GM12891 (cell line): ENCODE data around the gene PLIN3.
"Not testable (repeated sequence)": the region's sequence is repeated elsewhere in the genome, so short reads cannot be mapped to it uniquely, and the experiment has no call there.

ENCODE experiments used
- DNase-seq: peaks from one replicate; pipeline ENCODE4 v3.0.0; 2011; ENCODE audit warnings: low spot score; ENCODE audit not compliant: insufficient read length
- FAIRE-seq: peaks from 2 replicates; lab custom pipeline; 2011; peaks lifted over from hg19 to GRCh38; lab: Jason Lieb, UNC
- PAX5 ChIP-seq: IDR thresholded peaks from 2 replicates; pipeline ENCODE4 v1.6.1; 2011; ENCODE audit warnings: low read length, moderate library complexity, mild to moderate bottlenecking; ENCODE audit not compliant: insufficient read depth, severe bottlenecking
- POLR2A ChIP-seq: IDR thresholded peaks from 2 replicates; pipeline ENCODE4 v1.6.1; 2011; ENCODE audit warnings: low read depth, low read length, control low read depth
- POLR2AphosphoS5 ChIP-seq: IDR thresholded peaks from 2 replicates; pipeline ENCODE4 v1.6.1; 2011; ENCODE audit warnings: low read depth, low read length, control low read depth
- POU2F2 ChIP-seq: IDR thresholded peaks from 2 replicates; pipeline ENCODE4 v1.6.1; 2011; ENCODE audit warnings: low read depth, mild to moderate bottlenecking, control low read depth, low read length, moderate library complexity
- SPI1 ChIP-seq: IDR thresholded peaks from 2 replicates; pipeline ENCODE4 v1.6.1; 2011; ENCODE audit warnings: low read depth, low read length, control low read depth
- TAF1 ChIP-seq: IDR thresholded peaks from 2 replicates; pipeline ENCODE4 v1.6.1; 2011; ENCODE audit warnings: low read depth, low read length, control low read depth

Gene PLIN3

DNA sequence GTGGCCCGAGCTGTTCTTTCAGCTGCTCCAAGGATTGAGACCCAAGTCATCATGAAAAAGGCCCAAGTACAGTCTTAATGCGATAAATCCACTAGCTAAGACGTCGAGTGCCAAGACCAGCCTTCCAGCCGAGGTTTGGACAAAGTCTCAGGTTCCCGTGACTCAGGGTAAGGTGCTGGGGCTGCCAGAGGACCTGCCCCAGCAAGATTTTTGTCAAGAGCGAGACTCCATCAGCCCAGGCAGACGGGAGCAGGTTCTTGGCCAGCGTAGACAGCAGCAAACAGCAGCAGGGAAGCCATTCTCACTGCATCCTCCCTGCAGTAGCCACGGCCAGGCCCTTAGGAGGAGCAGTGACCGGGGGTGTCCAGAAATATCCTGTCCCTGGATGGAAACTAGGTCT lies 72.5 kb downstream of the PLIN3 start:
- FAIRE-seq, result no peak
- no peak for DNase-seq
- TF ChIP-seq TAF1 (no peak), POLR2AphosphoS5 (0 out of 2 replicates have a peak, but pooled peaks have one; percentile 15)

DNA sequence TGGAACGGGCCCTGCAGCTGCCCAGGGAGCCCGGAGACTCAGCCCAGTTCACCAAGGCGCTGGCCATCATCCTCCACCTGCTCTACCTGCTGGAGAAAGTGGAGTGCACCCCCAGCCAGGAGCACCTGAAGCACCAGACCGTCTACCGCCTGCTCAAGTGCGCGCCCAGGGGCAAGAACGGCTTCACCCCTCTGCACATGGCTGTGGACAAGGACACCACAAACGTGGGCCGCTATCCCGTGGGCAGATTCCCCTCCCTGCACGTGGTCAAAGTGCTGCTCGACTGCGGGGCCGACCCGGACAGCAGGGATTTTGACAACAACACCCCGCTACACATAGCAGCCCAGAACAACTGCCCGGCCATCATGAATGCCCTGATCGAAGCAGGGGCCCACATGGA lies 74.2 kb downstream of the PLIN3 start:
- DNase-seq, FAIRE-seq: not testable (repeated sequence)

DNA sequence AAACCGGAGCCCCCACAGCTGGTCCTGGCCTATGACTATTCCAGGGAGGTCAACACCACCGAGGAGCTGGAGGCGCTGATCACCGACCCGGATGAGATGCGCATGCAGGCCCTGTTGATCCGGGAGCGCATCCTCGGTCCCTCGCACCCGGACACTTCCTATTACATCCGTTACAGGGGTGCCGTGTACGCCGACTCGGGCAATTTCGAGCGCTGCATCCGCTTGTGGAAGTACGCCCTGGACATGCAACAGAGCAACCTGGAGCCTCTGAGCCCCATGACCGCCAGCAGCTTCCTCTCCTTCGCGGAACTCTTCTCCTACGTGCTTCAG lies 74.6 kb downstream of the PLIN3 start:
- FAIRE-seq, result not testable (repeated sequence)

DNA sequence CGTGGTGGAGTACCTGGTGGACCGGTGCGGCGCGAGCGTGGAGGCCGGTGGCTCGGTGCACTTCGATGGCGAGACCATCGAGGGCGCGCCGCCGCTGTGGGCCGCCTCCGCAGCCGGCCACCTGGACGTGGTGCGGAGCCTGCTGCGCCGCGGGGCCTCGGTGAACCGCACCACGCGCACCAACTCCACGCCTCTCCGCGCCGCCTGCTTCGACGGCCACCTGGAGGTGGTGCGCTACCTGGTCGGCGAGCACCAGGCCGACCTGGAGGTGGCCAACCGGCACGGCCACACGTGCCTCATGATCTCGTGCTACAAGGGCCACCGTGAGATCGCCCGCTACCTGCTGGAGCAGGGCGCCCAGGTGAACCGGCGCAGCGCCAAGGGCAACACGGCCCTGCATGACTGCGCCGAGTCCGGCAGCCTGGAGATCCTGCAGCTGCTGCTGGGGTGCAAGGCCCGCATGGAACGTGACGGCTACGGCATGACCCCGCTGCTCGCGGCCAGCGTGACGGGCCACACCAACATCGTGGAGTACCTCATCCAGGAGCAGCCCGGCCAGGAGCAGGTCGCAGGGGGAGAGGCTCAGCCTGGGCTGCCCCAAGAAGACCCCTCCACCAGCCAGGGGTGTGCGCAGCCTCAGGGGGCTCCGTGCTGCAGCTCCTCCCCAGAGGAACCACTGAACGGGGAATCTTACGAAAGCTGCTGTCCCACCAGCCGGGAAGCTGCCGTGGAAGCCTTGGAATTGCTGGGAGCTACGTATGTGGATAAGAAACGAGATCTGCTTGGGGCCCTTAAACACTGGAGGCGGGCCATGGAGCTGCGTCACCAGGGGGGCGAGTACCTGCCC lies 75.2 kb downstream of the PLIN3 start:
- not testable (repeated sequence) for DNase-seq
- peak; percentile 48 for FAIRE-seq

More for the DNA sequence above, 74.6 kb downstream of the PLIN3 start:
- DNase-seq, result not testable (repeated sequence)

DNA sequence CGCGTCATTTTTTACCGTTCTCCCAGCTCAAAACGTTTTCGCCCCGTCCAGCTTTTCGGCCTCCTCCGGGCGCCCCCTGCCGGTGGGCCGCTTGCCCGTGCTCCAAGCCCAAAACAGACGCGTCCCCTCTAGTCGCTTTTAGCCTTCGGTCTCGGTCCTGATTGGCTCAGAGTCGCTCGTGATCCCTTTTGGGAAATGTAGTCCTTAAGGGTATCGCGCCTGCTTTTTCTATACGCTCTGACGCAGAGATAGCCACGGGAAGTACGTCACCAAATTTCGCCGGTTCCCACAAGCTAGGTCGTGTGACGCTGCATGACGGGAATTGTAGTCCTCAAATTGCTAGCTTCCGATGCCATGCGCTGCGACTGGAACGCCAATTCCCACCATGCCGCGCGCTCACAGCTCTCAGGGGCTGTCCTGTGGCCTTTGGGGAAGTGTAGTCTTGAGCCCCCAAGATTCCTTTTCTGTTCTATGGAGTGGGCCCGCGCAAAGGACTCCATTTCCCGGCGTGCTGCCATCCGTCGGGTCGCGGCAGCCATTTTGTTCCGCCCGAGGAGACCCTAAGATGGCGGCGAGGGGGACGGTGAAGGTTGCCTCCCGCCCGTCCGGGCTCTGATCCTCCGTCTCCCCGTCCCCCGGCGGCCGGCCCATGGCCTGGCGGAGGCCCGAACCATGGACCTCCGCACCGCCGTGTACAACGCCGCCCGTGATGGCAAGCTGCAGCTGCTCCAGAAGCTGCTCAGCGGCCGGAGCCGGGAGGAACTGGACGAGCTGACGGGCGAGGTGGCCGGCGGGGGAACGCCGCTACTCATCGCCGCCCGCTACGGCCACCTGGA lies 76.1 kb downstream of the PLIN3 start, which contains the start of gene FEM1A:
Gene FEM1A, plus strand, starts transcription at position 552 of the 836 bp plus-strand sequence. Its CDS starts 121 bp downstream, at position 673.
- FAIRE-seq, result peak; percentile 95

More for the DNA sequence above, 76.1 kb downstream of the PLIN3 start, which contains the start of gene FEM1A:
- peak; percentile 94 for DNase-seq
- peak; percentile 75 for TF ChIP-seq POLR2AphosphoS5
- TF ChIP-seq PAX5, result no peak
- TF ChIP-seq TAF1, result peak; percentile 85
- peak; percentile 73 for TF ChIP-seq POLR2A
- peak; percentile 45; the same call in 1 of the 2 replicates for TF ChIP-seq POU2F2
- TF ChIP-seq SPI1, result no peak
